ENCODE results near the gene EGF. TPM values are rescaled to one million over a fixed set of nuclear protein-coding genes. Genes with fewer than 3 reads are reported as not detected.

The EGF gene
- total RNA-seq, 1 experiment from 2014 or later: 1.5 TPM

DNA sequence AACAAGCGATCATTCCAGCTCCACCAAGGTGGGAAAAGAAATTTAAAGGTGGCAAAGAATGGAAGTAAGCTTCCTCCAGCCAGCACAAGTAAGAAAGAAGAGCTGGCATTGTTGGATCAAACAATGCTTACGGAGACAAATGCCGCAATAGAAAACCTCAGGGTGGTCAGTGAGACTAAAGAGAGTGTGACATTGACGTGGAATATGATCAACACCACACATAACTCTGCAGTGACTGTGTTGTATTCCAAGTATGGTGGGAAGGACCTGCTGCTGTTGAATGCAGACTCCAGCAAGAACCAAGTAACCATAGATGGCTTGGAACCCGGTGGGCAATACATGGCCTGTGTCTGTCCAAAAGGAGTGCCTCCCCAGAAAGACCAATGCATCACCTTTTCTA is 42.6 kb upstream of the EGF start:
- H3K27ac Mint-ChIP-seq: no peak overlapping the region; a peak in 1 of 7 replicates
- no peak overlapping the region for H2BK12ac ChIP-seq (ENCODE audit: insufficient read length, low read depth, low read length)
- H3K79me1 ChIP-seq (ENCODE audit: insufficient read depth, low read depth, low read length, poor library complexity, severe bottlenecking): no peaks in the 10 kb centered on the region
- H4K20me1 ChIP-seq (ENCODE audit: control insufficient read depth, insufficient read depth, insufficient read length): no peaks in the 10 kb centered on the region
- H3K18ac ChIP-seq (ENCODE audit: insufficient read length, low read depth, low read length): no peak overlapping the region
- H4K8ac ChIP-seq (replicated peaks; ENCODE audit: insufficient read length, low read depth, low read length): no peak overlapping the region
- H3K9me3 ChIP-seq (ENCODE audit: control insufficient read depth, low read depth, low read length): no peaks in the 10 kb centered on the region
- no CpG with 5 or more reads among the region's 5 CpGs for WGBS (ENCODE audit: extremely low coverage, insufficient read length, low lambda C conversion rate)
- H3K4me1 Mint-ChIP-seq: no peaks in the 10 kb centered on the region
- H3K4ac ChIP-seq (ENCODE audit: low read depth, low read length): no peak overlapping the region
- no peaks in the 10 kb centered on the region for H3K27me3 ChIP-seq (ENCODE audit: insufficient read depth, low read length)
- H3T11ph ChIP-seq (ENCODE audit: low read length): no peak overlapping the region
- no peak overlapping the region for H3K56ac ChIP-seq (ENCODE audit: insufficient read length, low read depth, low read length)
- H2AK5ac ChIP-seq (ENCODE audit: insufficient read length, low read length): no peak overlapping the region
- H3K4me3 Mint-ChIP-seq: no peak overlapping the region
- H4K5ac ChIP-seq (ENCODE audit: insufficient read length, low read depth, low read length): no peak overlapping the region
- H3K9me3 Mint-ChIP-seq: no peaks in the 10 kb centered on the region; a peak in 1 of 5 replicates
- H2BK20ac ChIP-seq (ENCODE audit: low read depth, low read length, poor library complexity, severe bottlenecking): no peak overlapping the region
- no peak overlapping the region for H3K27ac ChIP-seq (ENCODE audit: insufficient read length, low read depth, low read length)
- H3K36me3 Mint-ChIP-seq (ENCODE audit: insufficient read depth in 1 of 3, low read depth in 3 of 3): peaks cover 0 to 1% (median 0%) of the 10 kb centered on the region in 3 experiments; a peak in 1 of 7 replicates
- H3K27me3 Mint-ChIP-seq (ENCODE audit: low read depth): no peaks in the 10 kb centered on the region; the same call in 1 of the 2 replicates
- H2AFZ ChIP-seq (ENCODE audit: low read length): no peak overlapping the region
- DNase-seq: no peak
- no peaks in the 10 kb centered on the region for H3K23me2 ChIP-seq (ENCODE audit: insufficient read length, low read depth, low read length, poor library complexity, severe bottlenecking)
- TF ChIP-seq, protein P1, sequence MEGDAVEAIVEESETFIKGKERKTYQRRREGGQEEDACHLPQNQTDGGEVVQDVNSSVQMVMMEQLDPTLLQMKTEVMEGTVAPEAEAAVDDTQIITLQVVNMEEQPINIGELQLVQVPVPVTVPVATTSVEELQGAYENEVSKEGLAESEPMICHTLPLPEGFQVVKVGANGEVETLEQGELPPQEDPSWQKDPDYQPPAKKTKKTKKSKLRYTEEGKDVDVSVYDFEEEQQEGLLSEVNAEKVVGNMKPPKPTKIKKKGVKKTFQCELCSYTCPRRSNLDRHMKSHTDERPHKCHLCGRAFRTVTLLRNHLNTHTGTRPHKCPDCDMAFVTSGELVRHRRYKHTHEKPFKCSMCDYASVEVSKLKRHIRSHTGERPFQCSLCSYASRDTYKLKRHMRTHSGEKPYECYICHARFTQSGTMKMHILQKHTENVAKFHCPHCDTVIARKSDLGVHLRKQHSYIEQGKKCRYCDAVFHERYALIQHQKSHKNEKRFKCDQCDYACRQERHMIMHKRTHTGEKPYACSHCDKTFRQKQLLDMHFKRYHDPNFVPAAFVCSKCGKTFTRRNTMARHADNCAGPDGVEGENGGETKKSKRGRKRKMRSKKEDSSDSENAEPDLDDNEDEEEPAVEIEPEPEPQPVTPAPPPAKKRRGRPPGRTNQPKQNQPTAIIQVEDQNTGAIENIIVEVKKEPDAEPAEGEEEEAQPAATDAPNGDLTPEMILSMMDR (conservative IDR thresholded peaks at IDR 0.05): no peak
- H3K23ac ChIP-seq (ENCODE audit: insufficient read length, low read depth, low read length): no peak overlapping the region
- H3K14ac ChIP-seq (ENCODE audit: insufficient read depth, low read length): no peak overlapping the region
- H2BK5ac ChIP-seq (ENCODE audit: insufficient read length, low read length): no peak overlapping the region
- no peak overlapping the region for H2BK15ac ChIP-seq (ENCODE audit: low read depth, low read length)
- no peak overlapping the region for H4K91ac ChIP-seq (ENCODE audit: insufficient read length, low read depth, low read length)
- H3K79me2 ChIP-seq (ENCODE audit: insufficient read depth, low read length): no peaks in the 10 kb centered on the region
- no peak overlapping the region for H3K9ac ChIP-seq (ENCODE audit: extremely low read depth, insufficient read length, low read length)
- H2BK120ac ChIP-seq (ENCODE audit: low read depth, low read length, poor library complexity, severe bottlenecking): no peak overlapping the region
- no peaks in the 10 kb centered on the region for H3K4me1 ChIP-seq (ENCODE audit: insufficient read depth, low read length)
- no peak overlapping the region for H3K4me2 ChIP-seq (ENCODE audit: insufficient read depth, insufficient read length, low read length)
